HG03457 (cell line): Measurements from ENCODE around the gene CD27.
"Not testable (repeated sequence)": the region's sequence is repeated elsewhere in the genome, so short reads cannot be mapped to it uniquely, and the experiment has no call there.

Experiments used
- ATAC-seq: cut with Tn5 transposase; IDR thresholded peaks from one replicate; pipeline ENCODE4 v1.9.1; 2021; ENCODE audit warnings: moderate number of reproducible peaks; ENCODE audit not compliant: unreplicated experiment

CD27 gene

DNA sequence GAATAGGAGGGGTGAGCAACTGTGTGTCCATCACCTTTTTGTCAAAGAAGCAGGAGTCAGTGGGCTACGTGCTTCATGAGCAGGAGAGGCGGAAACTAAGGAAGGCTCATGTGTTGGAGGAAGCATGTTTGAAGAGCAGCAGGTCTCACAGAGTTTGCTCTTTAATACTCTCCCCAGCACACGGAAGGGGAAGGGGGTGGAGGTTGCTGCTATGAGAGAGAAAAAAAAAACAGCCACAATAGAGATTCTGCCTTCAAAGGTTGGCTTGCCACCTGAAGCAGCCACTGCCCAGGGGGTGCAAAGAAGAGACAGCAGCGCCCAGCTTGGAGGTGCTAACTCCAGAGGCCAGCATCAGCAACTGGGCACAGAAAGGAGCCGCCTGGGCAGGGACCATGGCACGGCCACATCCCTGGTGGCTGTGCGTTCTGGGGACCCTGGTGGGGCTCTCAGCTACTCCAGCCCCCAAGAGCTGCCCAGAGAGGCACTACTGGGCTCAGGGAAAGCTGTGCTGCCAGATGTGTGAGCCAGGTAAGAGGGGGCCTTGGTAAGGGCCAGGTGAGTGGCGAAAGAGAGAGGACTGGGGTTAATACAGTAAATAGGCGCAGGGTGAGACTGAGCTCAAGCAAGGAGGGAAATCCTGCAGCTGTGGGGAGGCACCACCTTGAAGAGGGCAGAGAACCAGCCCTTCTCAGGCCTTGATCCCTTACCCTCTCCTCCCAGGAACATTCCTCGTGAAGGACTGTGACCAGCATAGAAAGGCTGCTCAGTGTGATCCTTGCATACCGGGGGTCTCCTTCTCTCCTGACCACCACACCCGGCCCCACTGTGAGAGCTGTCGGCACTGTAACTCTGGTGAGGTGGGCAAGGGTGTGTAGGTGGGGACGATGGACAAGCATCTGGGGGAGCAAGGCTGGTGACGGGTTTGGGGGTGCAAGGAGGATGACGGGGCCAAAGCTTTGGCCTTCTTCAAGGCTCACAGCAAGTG lies at the start of gene CD27:
Gene CD27, plus strand, starts transcription at position 252 of the 985 bp plus-strand sequence. Its CDS starts 141 bp downstream, at position 393.
- ATAC-seq: no peak

DNA sequence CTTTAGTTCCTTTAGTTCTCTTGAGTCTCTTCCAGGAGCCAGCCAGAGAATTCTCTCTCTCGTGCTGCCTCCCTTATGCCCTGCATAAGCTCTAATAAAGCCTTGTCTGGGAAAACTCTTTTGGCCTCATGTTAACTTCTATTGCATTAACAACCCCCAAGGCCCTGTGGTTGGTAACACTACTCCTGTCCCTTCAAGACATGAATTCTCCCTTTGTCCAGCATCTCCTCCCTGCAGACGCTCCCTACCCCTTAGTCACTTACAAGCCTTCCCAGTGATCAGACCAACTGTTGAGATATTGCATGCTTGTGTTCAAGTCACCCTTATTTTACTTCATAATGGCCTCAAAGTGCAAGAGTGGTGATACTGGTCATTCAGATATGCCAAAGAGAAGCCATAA lies 48.7 kb upstream of the CD27 start:
- no peak for ATAC-seq

DNA sequence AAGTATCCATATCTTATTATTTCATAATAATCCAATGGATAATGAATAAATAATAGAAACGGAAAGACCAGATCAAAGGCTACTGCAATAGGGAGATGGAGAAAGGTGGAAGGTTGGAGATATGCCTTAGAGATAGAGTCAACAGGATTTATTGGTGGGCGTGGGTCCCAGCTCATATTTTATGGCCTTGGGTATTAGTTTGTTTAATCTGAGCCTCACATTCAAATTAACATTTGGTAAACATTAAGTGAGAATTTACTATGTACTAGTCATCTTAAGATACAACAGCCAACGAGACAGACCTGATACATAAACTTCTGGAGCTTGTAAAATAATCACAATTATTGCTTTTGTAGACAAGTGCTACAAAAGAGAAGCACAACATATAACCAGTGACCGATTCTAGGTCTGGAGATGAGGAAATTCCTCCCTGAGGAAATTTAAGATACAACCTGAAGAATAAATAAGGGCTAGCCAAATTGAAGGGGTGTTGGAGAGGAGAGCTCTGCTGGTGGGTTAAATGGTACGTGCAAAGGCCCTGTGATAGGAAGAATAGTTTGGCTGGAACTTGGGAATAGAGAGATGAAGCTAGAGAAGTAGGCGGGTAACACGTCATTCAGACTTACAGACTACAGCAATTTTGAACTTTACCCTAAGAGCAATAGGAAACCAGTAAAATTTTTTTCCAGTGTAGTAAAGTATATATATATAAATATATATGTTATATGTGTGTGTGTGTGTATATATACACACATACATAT lies 44.7 kb upstream of the CD27 start:
- ATAC-seq: no peak

DNA sequence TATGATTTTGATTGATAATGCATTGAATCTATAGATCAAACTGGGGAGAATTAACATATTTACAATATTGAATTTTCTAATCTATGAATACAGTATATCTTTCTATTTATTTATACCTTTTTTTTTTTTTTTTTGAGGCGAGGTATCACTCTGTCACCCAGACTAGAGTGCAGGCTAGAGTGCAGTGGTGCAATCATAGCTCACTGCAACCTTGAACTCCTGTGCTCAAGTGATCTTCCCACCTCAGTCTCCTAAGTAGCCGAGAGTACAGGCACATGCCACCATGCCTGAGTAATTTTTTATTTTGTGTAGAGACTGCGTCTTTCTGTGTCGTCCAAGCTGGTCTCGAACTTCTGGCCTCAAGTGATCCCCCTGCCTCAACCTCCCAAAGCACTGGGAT lies 40.4 kb upstream of the CD27 start:
- no peak for ATAC-seq

DNA sequence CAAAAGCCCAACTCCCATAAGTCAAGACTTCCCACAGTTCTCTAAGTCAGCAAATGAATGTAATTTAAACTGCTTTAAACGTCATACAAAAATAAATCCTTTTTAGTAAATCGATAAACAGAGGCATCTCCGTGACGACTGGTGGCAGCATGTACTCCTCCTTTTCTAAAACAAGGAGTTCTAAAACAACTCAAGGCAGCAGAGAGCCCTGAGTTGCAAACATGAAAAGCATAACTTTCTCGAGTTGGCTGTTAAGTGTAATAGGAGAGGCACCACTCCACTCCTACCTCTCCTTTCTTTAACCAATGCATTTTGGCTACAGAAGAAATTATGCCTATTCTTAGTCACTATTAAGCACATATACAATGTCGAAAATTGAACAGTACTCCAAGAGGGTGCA lies 38.8 kb upstream of the CD27 start:
- no peak for ATAC-seq

DNA sequence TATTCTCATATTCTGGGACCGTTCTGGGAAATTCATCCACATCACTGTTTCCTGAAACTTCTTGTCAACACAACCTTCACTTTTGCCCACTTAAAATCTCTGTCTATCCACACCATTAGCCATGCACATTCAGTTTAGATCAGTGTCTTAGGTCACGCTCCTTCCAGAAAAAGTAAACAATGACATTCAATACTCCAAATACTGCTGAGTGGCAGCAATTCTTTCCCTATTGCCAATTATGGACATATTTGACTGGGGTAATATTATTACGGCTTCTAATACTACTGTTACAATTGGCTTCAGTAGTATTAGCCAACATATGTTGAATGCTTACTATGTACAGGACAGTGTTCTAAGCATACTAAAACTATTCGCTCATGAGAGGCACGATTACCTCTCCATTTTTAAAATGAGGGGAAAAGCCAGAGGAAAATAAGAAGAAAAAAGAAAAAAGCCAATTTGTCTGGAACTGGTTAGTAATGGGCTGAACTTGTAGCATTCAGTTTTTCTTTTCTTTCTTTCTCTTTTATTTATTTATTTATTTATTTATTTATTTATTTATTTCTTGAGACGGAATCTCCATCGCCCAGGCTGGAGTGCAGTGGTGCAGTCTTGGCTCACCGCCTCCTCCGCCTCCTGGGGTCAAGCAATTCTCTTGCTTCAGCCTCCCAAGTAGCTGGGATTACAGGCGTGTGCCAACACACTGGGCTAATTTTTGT lies 37.4 kb upstream of the CD27 start:
- ATAC-seq: no peak

DNA sequence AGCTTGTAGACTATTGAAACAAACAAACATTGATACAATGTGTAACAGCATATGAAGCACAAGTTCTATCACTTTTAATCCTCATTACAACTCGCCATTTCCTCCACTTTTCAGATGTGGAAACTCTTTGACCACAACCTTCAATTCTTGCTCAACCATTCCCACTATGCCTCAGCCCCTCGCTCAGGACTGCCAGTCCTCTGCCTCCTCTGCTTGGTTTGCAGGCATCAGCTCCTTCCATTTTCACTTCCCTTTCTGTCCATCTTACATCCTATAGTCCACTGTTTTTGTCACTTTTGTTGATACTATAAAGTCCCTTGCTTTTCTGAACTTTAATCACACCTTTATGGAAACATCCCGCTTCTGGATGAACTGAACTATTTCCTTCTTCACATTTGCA lies 28.2 kb upstream of the CD27 start:
- ATAC-seq: no peak

DNA sequence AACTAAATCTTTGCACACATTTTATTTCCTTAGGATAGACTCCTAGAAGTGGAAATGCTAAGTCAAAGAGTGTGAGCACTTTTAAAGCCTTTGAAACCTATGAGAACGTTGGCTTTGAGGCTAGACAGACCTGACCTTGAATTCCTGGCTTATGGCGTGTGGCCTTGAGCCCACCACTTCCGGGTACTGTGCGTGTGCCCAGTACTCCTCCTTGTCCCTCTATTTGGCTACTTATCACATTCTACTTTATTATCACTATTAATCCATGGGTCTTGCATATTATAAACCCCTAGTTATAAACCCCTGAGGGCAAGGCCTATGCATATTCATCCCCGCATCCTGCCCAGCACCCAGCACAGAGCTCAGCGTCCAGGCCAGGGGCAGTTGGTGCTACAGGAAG lies 26.0 kb upstream of the CD27 start:
- no peak for ATAC-seq

DNA sequence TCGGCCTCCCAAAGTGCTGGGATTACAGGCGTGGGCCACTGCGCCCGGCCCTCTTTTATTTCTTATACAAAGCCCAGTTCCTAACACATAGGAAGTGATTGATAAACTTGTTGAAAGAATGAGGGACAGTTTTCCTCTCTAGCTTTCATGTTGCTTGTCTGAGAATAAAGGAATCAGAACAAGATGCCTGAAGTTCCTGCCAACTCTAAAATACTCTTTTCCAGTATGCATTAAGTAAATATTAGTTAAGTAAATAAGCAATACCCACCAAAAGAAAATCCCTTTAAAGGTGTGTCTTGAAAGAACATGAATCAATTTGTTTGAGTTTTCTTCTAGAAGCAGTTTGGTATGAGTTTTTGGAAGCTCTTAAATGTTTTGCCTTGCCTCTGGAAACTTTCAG lies 24.4 kb upstream of the CD27 start:
- ATAC-seq: no peak

DNA sequence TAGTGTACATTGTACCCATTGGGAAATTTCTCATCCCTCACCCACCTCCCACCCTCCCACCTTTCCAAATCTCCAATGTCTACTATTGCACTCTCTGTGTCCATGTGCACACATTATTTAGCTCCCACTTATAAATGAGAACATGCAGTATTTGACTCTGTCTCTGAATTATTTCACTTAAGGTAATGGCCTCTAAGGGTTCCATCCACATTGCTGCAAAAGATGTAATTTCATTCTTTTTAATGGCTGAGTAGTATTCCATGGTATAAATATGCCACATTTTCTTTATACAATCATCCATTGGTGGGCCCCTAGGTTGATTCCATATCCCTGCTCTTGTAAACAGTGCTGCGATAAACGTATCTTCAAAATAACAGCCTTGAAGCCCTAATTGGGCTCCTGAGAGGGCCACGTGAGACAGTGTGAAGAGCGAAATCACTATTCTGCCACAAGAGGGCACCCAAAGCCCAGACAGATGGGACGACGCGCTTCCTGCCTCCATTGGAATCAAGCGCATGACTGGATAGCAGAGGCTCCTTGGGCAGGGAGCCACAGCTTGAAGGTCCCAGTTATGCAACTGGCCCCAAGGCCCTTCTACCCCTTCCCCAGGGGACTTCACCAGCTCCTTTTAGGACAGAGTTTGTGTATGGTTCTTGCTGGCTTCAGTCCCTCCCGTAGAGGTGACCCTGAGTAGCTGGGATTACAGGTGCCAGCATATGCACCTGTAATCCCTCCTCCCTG lies 21.3 kb upstream of the CD27 start:
- no peak for ATAC-seq

DNA sequence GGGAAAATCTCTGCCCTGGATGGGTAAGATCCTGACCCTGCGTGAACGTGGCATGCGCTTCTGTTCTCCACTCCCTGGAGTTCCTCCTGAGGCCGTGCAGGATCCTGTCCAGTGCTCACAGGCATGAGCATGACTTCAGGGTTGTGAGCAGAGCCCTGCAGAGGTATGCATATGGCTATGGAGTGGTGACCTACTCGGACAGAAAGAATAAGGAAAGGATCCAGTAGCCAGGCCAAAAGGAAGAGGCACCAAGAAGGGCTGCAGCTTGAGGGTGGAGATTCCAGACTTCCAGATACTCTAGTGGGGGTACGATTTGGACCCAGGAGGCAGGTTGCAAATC lies 20.8 kb upstream of the CD27 start:
- no peak for ATAC-seq

DNA sequence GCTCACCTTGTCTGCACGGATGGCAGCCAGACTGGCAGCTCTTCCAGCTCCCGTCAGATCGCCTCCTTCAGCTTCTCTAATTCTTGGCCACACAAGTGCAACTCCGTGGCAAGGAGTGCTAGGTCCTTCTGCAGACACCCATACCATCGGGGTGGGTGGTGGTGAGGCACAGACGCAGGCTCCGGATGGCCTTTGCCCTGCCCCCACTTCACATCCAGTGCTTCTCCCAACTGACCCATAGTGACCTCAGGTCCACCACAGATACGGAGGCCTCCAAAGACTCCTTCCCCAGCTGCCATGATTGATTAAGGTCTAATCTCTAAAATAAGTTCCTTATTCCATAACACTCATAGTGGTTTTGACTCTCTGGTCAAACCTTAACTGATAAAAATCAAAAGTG lies 19.9 kb upstream of the CD27 start:
- ATAC-seq: no peak

DNA sequence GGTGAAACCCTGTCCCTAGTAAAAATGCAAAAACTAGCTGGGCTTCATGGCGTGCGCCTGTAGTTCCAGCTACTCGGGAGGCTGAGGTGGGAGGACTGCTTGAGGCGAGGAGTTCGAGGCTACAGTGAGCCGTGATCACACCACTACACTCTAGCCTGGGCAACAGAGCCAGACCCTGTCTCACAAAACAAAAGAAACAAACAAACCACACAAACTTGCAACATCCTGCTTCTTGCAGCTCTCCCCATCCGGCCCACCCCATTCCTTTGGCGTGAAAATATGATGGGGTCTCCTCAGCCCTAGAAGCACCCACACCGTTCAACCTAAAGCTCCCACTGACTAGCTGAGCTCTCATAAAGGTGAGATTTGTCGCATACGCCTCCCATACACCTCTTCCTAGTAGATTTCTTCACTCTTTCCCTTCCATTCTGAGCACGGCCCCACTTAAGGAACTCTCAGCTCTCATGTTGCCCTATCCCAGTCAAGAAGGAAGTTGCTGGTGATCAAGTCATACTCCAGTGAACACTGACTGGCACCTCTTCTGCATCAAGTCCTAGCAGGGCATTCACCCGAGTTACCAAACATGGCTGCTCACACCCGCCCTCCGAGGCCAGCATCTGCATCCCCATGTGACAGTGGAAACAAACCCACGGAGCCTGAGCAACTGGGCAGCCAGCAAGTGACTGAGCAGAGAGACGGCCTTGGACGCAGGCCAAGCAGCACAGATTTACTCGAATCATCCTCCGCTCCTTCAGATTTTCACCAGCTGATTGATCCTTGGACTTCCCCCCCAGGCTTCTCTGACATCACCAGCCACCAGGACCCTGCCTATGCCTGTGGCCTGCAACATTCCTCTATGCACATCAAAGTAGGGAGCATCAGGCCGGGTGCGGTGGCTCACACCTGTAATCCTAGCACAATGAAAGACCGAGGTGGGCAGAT lies 18.9 kb upstream of the CD27 start:
- no peak for ATAC-seq

DNA sequence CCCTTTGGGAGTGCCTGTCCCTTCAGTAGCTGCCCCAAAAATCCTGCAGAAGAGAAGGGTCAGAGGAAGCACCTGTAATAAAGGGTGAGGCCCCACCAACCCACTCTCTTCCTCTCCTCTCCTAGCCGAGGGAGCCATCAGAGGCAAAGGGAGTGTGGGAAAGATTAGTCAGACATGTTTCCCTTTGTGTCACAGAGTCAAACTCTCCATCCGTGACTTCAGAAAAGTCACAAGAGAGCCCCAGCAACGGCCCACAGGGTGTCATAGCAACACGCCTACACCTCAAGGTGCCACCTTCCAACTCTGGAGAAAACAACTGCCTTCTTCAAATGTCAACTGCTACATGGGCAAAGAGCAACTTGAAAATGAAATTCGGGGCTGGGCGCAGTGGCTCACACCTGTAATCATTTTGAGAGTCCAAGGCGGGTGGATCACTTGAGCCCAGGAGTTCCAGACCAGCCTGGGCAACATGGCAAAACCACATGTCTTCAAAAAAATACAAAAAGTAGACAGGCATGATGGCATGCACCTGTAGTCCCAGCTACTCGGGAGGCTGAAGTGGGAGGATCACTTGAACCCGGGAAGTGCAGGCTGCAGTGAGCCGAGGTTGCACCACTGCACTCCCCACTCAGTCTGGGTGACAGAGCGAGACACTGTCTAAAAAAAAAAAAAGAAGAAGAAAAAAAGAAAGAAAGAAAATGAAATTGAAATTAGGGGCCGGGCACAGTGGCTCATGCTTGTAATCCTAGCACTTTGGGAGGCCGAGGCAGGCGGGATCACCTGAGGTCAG lies 17.7 kb upstream of the CD27 start:
- no peak for ATAC-seq

DNA sequence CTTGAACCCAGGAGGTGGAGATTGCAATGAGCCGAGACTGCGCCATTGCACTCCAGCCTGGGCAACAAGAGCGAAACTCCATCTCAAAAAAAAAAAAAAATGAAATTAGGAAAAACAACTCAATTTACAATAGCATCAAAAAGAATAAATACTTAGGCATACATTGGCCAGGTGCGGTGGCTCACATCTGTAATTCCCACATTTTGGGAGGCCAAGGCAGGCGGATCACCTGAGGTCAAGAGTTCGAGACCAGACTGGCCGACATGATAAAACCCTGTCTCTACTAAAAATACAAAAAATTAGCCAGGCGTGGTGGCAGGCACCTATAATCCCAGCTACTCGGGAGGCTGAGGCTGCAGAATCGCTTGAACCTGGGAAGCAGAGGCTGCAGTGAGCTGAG lies 17.0 kb upstream of the CD27 start:
- ATAC-seq: not testable (repeated sequence)

DNA sequence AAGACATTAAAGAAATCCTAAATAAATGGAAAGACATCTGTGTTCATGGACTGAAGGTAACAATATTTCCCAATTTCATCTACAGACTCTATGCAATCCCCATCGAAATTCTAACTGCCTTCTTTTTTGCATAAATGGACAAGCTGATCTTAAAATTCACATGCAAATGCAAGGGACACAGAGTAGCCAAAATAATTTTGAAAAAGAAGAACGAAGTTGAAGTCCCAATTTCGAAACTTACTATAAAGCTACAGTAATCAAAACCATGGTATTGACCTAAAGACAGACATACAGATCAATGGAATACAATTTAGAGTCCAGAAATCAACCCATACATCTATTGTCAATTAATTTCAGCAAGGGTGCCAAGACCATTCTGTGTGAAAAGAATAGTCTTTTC lies 16.4 kb upstream of the CD27 start:
- no peak for ATAC-seq

DNA sequence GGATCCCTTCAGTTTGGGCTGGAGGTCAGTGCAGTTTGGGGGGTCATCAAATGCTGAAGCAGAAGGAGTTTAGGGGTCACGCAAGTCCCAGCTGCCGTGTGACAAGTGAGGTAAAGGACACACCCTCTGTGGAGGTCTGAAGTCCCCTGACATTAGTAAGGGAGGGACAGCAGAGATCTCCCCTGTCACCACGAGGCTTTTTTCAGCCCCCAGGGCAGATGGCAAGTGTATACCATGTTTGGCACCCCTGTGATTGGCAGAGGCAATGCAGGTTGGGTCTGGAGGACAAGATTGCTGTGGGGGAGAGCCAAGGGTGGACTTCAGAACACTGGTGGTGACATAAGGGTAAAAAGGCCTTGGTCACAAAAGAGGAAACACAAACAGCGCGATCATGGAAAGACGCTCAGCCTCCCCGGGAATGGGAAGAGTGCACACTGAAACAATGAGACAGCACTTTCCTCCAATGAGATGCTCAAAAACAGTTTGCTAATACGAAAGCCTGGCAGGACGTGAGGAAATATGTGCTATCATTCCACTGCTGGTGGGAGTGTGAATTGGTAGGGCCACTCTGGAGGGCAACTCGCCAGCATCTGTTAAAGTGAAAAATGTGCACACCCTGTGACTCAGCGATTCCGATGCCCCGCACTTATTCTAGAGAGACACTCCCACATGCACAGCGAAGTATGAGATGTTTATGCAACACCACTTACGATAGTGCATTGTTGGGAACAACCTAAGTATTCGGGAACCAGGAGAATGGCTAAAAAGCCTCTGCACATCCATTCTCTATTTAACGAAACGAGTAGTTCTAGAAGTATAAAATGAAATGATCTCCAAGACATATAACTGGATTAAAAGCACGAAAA lies 14.4 kb upstream of the CD27 start:
- ATAC-seq: no peak

DNA sequence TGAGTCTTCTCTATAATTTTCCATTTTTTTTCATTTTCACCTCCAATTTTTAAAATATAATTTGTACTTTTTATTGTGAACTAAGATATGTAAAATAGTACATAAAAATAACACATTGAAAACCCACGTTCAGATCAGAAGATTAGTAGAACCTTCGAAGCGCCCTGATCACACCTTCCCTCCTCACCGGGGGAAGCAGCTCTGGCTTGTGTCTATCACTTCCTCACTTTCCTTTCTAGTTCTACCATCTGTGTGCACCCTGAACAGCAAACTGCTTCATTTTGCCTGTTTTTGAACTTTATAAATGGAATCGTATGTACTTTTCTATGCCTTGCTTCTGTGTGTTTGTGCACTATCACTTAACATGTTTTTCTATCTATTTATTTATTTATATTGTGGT lies 11.8 kb upstream of the CD27 start:
- ATAC-seq: no peak
